Stimulated activated CD8-positive, alpha-beta memory T cell treated with anti-CD3 and anti-CD28 coated beads, Interleukin-12 subunit alpha, Interleukin-12 subunit beta, amount 100 ng/mL, for 1 hour (primary cell): Measurements from ENCODE around the gene CHST15.
"Not testable (repeated sequence)": the region's sequence is repeated elsewhere in the genome, so short reads cannot be mapped to it uniquely, and the experiment has no call there.

Experiments used
- DNase-seq: peaks from one replicate; pipeline ENCODE4 v3.0.0-alpha.2; 2020; ENCODE audit warnings: low read depth

CHST15 gene

DNA sequence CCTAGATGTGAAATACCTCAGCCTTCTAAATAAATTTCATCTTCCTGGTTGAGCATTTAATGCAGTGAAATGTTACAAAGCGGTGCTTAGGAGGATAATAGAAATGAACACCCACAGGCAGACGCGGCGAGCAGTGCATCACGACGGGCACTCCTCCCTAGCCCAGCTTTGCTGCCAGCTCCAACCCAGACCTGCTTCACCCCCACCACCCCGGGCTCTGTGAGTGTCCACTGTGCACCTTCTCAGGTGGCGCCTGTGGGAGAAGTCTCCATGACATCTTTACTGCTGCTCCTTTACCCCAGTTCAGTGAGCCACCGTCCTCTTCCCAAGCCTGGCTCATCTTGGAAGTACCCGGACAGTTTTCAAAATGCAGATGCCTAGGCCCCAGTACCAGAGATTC, 5.2 kb upstream of the CHST15 start:
- DNase-seq, result no peak

DNA sequence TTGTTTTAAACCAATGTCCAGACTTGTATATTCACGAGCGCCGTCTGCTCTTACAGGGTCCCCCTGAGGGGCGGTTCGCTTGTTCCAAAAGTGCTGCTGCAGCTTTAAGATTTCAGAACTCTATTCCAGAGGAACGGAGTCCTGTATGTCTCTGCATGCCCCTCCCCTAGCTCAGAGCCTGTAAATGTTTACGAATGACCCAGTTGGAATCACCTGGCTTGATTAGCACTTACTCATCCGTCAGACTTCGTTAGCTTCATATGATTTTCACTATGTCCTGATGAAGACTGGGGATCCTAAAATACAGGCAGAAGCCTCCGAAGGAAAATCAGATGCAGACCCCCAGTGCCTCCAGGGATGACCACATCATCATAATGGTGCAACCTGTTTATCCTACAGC, 4.5 kb upstream of the CHST15 start:
- DNase-seq, result no peak

DNA sequence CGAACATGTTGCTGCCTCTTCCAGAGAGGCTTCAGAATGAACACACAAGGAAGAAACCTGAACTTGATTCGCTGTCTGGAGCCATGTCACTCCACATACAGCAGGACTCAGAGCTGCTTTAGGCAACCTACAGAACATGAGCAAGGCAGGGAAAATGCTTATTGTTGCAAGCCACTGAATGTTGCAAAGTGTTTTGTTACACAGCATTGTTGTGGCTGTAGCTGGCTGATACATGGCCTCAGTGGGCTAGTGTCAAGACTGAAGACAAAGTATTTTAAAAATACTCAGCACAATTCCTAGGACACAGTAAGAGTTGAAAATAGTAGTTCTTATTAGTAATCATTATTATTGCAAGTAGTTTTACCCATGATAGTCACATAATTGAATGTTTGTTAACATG, 3.1 kb upstream of the CHST15 start:
- DNase-seq, result no peak

DNA sequence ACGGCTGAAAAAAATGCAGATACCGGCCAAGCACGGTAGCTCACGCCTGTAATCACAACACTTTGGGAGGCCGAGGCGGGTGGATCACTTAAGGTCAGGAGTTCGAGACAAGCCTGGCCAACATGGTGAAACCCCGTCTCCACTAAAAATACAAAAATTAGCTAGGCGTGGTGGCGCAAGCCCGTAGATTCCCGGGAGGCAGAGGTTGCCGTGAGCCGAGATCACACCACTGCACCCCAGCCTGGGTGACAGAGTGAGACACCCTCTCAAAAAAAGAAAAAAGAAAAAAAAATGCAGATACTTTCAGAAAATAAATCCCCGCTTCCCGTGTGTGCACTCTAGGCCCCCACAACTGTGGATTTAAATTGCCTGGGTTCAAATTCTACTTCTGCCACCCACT, 2.4 kb upstream of the CHST15 start:
- not testable (repeated sequence) for DNase-seq

DNA sequence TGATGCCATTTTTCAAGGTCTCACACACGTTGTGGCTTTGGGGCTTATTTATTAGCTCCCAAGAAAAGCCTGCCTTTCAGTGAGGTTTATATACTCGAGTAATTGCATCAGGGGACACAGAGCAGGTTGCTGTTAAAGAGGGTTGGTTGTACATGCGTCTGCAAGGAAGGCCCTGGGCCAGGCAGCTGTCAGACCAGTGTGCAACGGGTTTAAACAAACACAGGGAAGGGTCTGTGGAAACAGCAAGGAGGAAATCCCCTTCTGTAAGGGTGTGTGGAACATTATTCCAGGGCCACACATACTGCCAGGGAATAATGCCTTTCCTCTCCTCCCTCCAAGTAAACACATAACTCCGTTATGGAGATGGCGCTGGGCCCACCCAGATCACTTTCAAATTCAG, 1.7 kb upstream of the CHST15 start:
- DNase-seq, result no peak

DNA sequence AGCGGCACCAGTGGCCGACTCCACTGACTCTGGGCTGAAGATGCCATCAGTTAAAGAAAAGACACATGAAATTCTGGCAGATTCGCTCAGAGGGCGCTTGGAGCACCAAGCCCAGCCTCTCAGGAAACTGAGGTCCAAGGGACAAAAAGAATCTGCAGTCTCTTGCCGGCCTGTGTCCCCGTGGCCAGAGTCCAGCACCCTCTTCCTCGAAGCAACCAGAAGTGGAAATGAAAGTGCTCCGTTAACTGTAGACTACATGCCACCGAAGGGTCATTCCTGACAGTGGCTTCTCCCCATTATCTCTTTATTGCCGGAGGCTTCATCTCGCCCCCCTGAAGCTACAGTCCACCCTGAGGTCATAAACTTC, 1.0 kb upstream of the CHST15 start:
- no peak for DNase-seq

DNA sequence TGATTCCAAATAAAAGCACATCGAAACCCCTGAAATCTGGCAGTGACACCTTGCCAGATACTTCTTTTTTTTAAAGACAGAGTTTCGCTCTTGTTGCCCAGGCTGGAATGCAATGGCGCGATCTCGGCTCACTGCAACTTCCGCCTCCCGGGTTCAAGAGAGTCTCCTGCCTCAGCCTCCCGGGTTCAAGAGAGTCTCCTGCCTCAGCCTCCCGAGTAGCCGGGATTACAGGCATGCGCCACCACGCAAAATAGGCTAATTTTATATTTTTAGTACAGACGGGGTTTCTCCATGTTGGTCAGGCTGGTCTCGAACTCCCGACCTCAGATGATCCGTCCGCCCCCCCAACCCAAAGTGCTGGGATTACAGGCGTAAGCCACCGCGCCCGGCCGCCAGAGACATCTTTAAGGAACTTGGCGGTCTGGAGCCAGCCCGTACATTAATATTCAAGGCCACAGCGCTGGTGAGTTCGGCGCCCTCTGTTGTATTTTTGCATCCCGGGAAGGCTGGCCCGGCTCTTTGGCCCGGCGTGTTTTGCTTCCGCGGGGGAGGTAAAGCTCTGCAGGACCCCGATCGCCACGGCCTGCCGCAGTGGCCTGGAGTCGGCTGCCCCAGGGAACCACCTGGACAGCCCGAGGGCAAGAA, 498 bp upstream of the CHST15 start:
- not testable (repeated sequence) for DNase-seq

DNA sequence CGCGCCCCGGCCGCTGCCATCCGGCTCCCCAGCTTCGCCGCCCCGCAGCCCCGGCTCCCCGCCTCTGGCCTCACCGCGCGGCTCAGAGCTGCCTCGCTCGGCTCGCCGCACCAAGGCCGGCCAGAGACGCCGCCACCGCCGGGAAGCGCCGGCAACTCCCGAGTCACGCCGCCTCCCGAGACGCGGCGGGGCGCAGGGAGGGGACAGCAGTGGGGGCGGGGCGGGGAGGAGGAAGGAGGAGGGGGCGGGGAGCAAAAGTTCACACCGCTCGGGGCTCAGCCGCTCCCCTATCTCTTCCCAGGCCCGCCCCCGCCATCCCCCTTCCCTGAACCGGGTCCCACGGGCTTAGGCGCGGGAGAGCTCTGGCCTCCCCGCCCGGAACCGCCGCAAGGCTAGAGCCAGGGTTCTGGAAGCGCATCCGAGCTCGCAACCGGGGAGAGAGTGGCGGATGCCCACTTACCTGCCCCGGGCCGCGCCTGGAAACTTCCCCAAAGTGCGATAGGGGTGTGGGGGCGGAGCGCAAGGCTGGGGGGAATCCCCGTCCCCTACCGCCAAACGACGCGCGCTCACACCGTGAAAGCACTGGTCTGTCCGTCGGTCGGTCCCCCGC, 1.0 kb downstream of the CHST15 start:
- no peak for DNase-seq

DNA sequence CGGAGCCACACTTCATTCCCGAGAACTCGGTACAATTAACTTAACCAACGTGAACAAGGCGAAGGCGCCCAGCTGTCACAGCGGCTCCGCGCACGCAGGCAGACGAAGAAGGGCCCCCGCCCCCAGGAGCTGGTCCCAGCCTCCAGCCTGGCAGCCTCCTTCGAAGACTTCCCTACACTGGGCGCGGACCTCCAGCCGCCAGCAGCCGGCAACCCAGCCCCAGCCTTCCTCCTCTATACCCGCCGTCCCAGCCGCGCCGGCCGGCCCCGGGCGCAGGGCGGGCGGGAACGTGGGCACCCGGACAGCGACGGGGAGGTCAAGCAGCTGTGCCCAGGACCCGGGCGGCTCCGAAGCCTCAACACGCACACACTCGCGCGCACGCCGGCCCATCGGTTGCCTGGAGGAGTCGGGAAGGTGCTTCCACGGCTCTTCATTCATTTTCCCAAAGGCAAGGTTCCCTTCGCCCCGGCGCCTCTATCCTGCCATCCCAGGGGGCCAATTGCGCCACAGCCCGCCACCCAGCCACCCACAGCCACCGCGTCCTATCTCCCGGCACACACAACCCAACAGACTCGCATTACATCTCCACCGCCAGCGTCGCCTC, 1.6 kb downstream of the CHST15 start:
- no peak for DNase-seq

DNA sequence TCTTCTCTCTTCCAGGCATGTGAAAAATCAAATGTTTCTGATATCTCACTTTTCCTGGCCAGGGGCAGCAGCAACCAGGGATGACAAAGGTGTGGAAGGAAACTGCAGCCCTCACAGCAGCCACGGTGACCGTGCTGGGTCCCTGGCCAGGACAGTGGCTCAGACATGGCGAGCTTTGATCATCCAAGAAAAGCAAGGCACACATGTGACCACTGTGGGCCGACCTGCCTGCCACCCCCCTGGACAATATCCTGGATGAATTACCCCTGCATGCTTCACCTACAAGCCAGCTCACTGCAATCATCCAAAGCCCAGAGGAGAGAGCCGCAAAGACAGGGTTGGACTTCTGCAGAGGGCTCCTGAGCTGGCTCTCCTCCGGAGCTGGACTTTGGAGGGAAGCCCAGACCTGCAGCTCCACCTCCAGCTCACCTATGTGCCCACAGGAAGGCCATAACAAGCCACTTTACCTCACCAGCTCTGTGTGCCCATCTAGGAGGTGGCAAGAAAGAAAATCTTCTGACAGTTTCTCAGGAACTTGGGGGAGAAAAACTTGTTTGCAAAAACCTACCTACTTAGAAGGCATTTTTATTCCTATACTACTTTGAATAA, 2.7 kb downstream of the CHST15 start:
- no peak for DNase-seq

DNA sequence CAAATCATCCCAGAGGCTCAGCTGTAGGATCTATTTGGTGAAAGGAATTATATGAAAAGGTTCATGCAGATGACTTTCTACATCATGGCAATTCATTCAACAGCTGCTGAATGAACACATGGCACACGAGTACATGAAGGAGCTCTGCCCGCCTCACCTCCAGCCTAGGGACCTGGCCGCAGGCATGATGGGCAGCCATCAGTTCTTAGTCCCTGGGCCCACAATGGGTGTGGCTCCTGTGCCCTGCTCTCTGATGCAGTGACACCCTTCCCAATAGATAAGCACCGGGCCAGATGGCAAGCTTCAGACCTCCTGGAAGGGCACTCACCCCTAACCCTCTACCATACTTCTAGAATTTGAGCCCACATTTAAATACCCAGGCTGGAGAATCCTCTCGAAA, 3.5 kb downstream of the CHST15 start:
- DNase-seq, result no peak

DNA sequence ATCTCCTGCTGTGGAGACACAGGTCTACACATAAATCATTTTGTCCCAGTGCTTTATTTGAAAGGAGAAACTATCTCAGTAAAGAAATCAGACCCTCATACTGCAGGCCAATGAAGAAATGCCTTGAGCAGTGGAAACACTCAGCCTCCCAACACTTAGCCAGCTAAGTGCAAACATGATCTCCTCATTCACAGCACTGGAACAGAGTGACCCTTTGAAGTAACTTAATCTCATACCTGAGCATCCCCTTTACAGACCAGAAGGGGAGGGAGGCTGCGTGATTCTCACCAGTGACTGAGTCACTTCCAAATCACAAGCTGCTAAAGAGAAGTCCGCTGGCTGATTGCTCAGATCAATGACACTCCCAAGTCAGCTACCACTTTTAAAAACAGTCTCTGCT, 4.5 kb downstream of the CHST15 start:
- DNase-seq, result no peak

DNA sequence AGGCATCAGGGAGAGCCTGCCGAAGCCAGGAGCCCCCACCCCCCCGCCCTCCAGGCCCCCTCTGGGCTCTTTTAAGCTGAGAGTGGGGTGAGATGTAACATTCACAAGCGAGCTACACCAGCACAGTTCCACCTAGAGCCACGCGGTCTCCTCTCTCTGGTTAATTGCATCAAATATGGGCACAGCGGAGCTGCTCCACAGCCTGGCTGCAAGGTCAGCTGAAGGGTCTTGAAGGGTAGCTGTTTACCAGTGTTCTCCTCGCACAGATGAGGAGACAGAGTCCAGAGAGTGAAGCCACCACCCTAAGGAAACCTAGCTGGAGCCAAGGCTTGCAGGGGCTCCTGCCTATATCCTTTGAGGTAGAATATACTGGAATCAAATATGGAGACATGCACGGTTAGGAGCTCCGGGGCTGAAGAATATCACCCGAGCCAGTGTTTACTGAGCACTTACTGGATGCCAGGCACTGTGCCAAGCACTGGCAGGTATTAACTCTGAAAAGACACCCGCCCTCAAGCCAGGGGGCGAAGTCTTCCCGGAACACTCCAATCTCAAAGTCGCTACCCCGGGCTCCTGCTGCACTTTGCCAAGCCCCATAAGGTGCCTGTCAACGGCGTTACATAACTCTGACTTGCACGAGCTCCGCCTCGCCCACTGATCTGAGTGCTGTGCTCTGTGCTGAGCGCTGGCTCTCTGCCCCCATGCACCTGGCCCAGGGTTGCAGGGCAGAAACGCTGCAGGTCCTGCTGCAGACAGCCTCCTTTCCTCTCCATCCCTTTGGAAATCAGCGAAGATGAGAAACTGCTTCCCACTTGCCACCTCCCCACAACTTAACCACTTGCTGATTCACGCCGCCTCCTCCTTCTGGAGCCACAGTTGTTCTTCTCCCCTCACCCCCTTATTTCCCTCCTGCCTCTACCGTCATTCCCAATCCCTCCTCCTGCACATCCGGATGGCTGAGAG, 5.4 kb downstream of the CHST15 start:
- no peak for DNase-seq

DNA sequence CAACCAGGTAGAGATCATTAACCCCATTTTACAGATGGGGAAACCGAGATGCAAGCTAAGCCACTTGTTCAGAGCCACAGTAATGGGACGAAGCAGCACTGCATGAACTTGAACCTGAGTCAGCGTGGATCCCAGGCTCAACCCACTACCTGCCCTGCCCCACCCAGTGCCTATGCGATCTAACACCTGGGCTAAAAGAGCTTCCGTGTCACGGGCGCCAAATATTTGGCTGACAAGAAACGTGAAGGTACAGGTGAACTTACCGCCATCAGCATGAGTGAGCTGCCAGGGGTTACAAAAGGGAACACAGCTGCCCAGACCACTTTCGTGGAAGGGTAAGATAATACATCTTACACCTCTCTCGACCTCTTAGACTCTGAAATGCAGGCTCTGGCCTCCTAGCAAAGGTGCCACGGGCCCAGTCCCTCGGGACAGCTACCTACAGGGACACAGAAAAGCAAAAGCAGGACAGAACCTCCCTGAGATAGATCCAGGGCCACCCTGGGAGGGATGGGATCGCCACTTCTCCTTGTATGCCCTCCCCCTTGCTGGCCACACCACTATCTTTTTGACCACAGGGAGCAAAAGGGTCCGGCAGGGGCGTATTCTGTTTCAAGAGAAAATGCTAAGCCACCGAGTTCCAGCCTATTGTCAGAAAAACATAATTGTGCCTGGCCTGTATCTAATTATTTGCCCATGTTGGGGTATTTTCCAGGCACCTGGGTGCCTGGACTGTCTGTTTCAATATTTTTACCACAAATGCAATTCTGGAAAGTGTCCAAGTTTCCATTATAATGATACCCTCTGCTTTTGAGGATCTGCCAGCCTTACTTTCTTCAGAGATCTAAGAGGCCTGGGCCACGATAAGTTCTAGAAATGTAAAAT, 6.4 kb downstream of the CHST15 start:
- no peak for DNase-seq

DNA sequence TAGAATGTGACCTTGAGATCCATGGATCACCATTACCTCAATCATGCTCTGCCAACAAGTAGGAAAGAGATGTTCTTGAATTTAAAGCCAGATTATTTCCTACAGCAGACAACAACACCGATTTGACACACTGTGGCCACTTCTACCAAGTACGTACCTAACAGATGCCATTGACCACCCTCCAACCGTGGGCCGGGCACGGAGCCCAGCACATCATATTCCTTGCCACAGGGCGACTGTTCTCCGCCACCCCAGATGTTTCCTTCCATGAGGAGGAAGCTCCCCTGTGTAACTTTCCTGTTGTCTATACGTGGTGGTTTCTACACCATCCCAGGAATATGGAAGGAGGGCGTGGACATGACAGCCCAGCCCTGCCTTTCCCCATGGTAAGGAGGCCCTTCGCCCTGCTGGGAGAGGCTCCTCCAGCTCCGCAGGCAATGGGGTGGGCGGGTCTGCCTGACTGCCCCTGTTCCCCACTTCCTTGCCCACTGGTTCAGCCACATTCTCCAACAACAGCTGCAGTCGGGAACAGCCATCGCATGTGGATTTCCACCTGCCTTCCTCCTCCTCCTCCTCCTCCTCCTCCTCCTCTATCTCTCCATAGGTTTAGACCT, 7.2 kb downstream of the CHST15 start:
- DNase-seq, result no peak

DNA sequence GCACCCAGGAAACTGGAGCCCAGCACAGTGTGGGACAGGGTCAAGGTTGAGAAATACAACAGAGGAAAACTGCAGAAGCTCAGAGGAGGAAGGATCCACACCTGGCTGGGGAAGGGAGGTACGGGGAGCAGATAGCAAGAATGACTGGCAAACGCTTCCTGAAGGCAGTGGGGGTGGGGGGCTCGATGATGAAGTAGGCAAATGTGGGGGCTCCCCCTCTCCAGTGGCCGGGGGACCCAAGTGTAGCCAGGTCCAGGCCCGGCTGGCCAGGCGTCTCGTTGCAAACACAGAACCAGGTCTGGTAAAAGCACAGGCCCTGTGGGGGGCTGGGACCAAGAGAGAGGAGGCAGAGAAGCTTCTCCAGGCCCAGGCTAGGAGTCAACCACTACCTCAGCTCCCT, 7.7 kb downstream of the CHST15 start:
- DNase-seq, result no peak

DNA sequence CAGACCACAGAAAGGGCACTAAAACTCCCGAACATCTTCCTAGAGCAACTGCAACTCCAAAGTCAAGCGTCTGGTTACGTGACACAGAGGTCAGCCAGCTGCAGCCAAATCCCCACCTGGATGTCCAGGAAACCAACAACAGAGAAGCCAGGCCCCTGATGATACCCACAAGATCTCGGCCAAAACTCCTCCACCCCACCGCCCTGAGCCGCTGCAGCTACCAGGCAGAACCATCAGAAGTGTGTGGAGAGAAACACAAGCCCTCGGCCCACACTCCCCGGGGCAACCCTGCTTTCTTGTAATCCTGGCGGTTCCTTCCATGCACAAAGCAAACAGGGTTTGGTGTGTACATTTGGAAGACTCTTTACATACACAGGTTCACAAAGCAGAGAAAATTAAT, 8.7 kb downstream of the CHST15 start:
- no peak for DNase-seq

DNA sequence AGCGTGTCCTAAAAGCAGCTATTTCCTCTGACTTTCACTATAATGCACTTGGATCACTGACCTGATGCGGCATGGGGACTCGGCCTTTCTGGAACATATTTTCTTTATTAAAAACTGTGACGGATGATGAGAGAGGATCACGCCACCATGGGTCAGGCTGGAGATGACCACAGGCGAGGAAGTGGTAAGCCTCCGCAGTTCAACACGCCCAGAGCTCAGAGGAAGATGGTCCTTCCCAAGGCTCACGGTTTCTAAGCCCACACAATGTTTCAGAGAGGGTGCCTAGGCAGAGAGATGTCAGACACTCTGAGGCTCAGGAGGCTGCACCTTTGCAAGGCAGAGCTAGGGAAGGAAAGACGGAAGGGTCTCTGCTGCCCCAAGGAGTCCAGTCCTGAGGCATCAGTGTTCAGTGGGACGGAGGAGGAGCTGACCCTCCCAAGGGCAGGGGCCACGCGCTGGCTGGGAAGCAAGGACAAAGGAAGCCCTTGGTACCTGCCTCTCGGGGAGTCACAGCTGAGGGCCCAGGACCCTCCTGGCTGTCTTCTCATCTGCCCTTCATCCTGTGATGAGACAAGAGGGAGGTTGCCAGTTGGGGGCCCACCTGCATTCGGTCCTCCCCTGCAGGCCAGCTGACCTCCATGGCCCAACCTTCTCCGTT, 9.5 kb downstream of the CHST15 start:
- DNase-seq, result no peak

DNA sequence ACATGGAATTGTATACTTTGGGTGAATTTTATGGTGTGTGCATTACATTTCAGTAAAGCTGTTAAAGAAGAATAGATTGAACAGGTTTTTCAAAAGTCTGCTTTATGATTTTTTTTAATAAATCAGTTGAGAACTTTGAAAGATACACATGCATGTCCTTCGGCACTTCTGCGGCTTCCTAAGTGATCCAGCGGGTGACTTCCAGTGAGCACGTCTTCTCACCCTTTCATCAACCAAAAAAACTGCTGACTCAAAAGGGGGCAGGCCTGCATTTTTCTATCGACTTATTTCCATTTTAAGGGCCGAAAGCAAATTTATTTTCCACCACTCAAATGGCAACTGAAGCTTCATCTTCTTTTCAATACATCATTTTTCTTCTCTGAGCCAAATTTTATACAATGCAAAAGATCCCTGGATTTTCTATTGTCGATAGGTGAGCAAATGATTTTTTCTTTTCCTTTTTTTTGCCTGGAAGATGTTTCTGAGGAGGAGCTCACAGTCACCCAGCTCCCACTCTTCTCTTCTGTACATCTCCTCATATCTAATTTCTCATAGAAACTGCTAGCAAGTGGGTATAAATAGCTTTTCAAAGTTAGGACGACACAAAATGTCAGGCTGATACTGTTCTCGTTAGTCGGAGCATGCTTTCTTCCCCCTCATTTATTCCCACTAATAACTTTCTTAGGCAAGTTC, 10.2 kb downstream of the CHST15 start:
- no peak for DNase-seq

DNA sequence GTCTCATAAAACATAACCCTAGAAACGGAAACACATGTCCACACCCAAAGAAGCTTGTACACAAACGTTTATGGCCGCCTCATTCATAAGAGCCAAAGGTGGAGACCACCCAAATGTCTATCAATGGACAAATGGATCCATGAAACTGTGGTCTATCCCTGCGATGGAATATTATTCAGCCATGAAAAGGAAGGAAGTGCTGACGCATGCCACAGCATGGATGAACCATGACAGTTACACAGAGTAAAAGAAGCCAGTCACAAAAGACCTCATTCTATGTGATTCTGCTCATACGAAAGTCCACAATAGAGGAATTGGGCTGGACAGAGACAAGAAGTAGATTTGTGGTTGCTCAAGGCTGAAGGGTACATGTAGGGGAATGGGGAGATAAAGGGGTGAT, 10.8 kb downstream of the CHST15 start:
- DNase-seq, result no peak
